ENCODE measurements around the gene PGM2L1.

GRCh38 chr11:74398244-74399159, at the start of gene PGM2L1:
- TF ChIP-seq CTCF (conservative IDR thresholded peaks at IDR 0.05; ENCODE audit: low read depth, low read length) (no peak), RAD21 (IDR thresholded peaks at IDR 0.05; ENCODE audit: low read length) (0 out of 2 replicates have a peak, but pooled peaks have one; percentile 1), USF2 (IDR thresholded peaks at IDR 0.05; ENCODE audit: low read depth, low read length) (peak; percentile 71), POLR2A (IDR thresholded peaks at IDR 0.05; ENCODE audit: low read depth, low read length) (peak; percentile 48; the same call in 1 of the 2 replicates), SMC3 (IDR thresholded peaks at IDR 0.05; ENCODE audit: low read depth, low read length) (no peak), CHD1 (IDR thresholded peaks at IDR 0.05; ENCODE audit: low read depth, low read length) (no peak), ELK1 (IDR thresholded peaks at IDR 0.05; ENCODE audit: borderline replicate concordance, low read depth, low read length) (no peak), RFX5 (IDR thresholded peaks at IDR 0.05; ENCODE audit: low read depth, low read length) (no peak)
